WTC11 (cell line): ENCODE measurements around the gene GAL. TPM values are rescaled to one million over a fixed set of nuclear protein-coding genes. Genes with fewer than 3 reads are reported as not detected.

Source experiments
- ATAC-seq: fragments of 200-7000 bp; cut with Tn5 transposase; 2 replicates; pipeline ENCODE4 v1.10.0; 2021; ENCODE audit warnings: mild to moderate bottlenecking, moderate library complexity
- CTCF ChIA-PET: fragments of 300-600 bp; sonication (Branson Sonifier 250); formaldehyde crosslinking; loops from one replicate; lab custom pipeline; 2021; ENCODE audit warnings: antibody characterized with exemption; lab: Charles Lee
- POLR2A ChIA-PET: fragments of 350-600 bp; sonication (Branson Sonifier 250); formaldehyde crosslinking; loops from one replicate; lab custom pipeline; 2021; ENCODE audit warnings: antibody characterized with exemption; lab: Charles Lee
- DNase-seq: peaks from one replicate; pipeline ENCODE4 v3.0.0; 2021; ENCODE audit warnings: low spot score
- H3K27ac Mint-ChIP-seq: 2 replicates; pipeline ENCODE4 v1.8.0; 2021; ENCODE audit warnings: mixed read lengths
- H3K27me3 Mint-ChIP-seq: 2 replicates; pipeline ENCODE4 v1.8.0; 2021; ENCODE audit warnings: low read depth, mild to moderate bottlenecking, moderate library complexity, mixed read lengths
- H3K36me3 Mint-ChIP-seq: 2 replicates; pipeline ENCODE4 v1.8.0; 2021; ENCODE audit warnings: mixed read lengths
- H3K4me1 Mint-ChIP-seq: 2 replicates; pipeline ENCODE4 v1.8.0; 2022; ENCODE audit warnings: mixed read lengths
- H3K4me3 Mint-ChIP-seq: 2 replicates; pipeline ENCODE4 v1.8.0; 2021; ENCODE audit warnings: mild to moderate bottlenecking, moderate library complexity, mixed read lengths
- H3K9me3 Mint-ChIP-seq: 2 replicates; pipeline ENCODE4 v1.8.0; 2021; ENCODE audit warnings: mixed read lengths
- ETV6 ChIP-seq: sonication (generic); formaldehyde crosslinking; IDR thresholded peaks from 2 replicates; pipeline ENCODE4 v1.8.1; 2022; ENCODE audit warnings: mild to moderate bottlenecking, missing genetic modification reagents
- FOXK1 ChIP-seq: sonication (generic); formaldehyde crosslinking; IDR thresholded peaks from 2 replicates; pipeline ENCODE4 v1.8.0; 2022; ENCODE audit warnings: mild to moderate bottlenecking, moderate library complexity, missing genetic modification reagents
- HMGA2 ChIP-seq: fragments of 250-450 bp; sonication (Bioruptor Pico); IDR thresholded peaks from 2 replicates; pipeline ENCODE4 v1.4.0; 2021; ENCODE audit warnings: mild to moderate bottlenecking, moderate library complexity
- KAT7 ChIP-seq: sonication (generic); formaldehyde crosslinking; IDR thresholded peaks from 2 replicates; pipeline ENCODE4 v1.8.1; 2023; ENCODE audit warnings: missing genetic modification reagents, mild to moderate bottlenecking, borderline replicate concordance
- NR2C2 ChIP-seq: sonication (generic); formaldehyde crosslinking; IDR thresholded peaks from 2 replicates; pipeline ENCODE4 v1.8.0; 2022; ENCODE audit warnings: mild to moderate bottlenecking, missing genetic modification reagents
- RORB ChIP-seq: fragments of 250-450 bp; sonication (Bioruptor Pico); IDR thresholded peaks from 2 replicates; pipeline ENCODE4 v1.9.0; 2021; ENCODE audit warnings: mild to moderate bottlenecking
- SP1 ChIP-seq: sonication (generic); formaldehyde crosslinking; conservative IDR thresholded peaks from 2 replicates; pipeline ENCODE4 v1.8.1; 2022; ENCODE audit warnings: missing genetic modification reagents
- TCF7 ChIP-seq: sonication (generic); formaldehyde crosslinking; IDR thresholded peaks from 2 replicates; pipeline ENCODE4 v1.8.0; 2022; ENCODE audit warnings: mild to moderate bottlenecking, low read depth, missing genetic modification reagents, moderate library complexity
- TEAD1 ChIP-seq: sonication (generic); formaldehyde crosslinking; IDR thresholded peaks from 2 replicates; pipeline ENCODE4 v1.8.0; 2022; ENCODE audit warnings: mild to moderate bottlenecking, missing genetic modification reagents
- ZNF263 ChIP-seq: sonication (generic); formaldehyde crosslinking; IDR thresholded peaks from 2 replicates; pipeline ENCODE4 v1.8.1; 2022; ENCODE audit warnings: low read depth, mild to moderate bottlenecking, moderate library complexity, missing genetic modification reagents
- ZNF423 ChIP-seq: fragments of 250-450 bp; sonication (Bioruptor Pico); IDR thresholded peaks from 2 replicates; pipeline ENCODE4 v2.1.2; 2022; ENCODE audit warnings: mild to moderate bottlenecking, moderate library complexity
- total RNA-seq: library from RNA; stranded (reverse); gene quantifications from 3 replicates; pipeline ENCODE4 v1.2.3, GENCODE V29; 2021
- TF ChIP-seq, protein P1 (sequence below): fragments of 250-450 bp; sonication (Bioruptor Pico); IDR thresholded peaks from 2 replicates; pipeline ENCODE4 v1.9.0; 2021; ENCODE audit warnings: moderate library complexity, mild to moderate bottlenecking, inconsistent platforms, borderline replicate concordance
- TF ChIP-seq, protein P2 (sequence below): sonication (generic); formaldehyde crosslinking; IDR thresholded peaks from 2 replicates; pipeline ENCODE4 v1.8.0; 2022; ENCODE audit warnings: mild to moderate bottlenecking, missing genetic modification reagents
- TF ChIP-seq, protein P3 (sequence below): sonication (generic); formaldehyde crosslinking; IDR thresholded peaks from 2 replicates; pipeline ENCODE4 v1.8.1; 2023; ENCODE audit warnings: mild to moderate bottlenecking, moderate library complexity, missing genetic modification reagents
- TF ChIP-seq, protein P4 (sequence below): fragments of 250-450 bp; sonication (Bioruptor Pico); IDR thresholded peaks from 2 replicates; pipeline ENCODE4 v1.9.0; 2021; ENCODE audit warnings: mild to moderate bottlenecking, borderline replicate concordance
- TF ChIP-seq, protein P5 (sequence below): sonication (generic); formaldehyde crosslinking; IDR thresholded peaks from 2 replicates; pipeline ENCODE4 v1.8.0; 2023; ENCODE audit warnings: missing genetic modification reagents, mild to moderate bottlenecking, borderline replicate concordance

GAL gene
- total RNA-seq, 1 experiment from 2014 or later = 102 TPM

DNA sequence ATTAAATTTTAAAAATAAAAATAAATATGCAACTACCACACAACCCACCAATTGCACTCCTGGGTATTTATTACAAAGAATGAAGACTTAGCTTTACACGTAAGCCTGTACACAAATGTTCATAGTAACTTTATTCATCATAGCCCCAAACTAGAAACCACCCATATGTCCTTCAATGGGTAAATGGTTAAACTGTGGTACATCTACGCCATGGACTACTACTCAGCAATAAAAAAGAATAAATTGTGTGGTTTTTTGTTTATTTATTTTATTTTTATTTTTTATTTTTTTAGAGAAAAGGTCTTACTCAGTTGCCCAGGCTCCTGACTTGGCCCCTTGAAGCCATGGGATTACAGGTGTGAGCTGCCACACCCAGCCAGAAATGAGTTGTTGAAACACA is 14.6 kb downstream of the GAL start:
- no peak for DNase-seq
- ATAC-seq = no peak
- ChIA-PET POLR2A (no interaction called here), CTCF (no interaction called here)
- peaks cover 17% of the 10 kb centered on the region for H3K36me3 Mint-ChIP-seq
- no peak overlapping the region for H3K27ac Mint-ChIP-seq
- peaks cover 20% of the 10 kb centered on the region for H3K4me1 Mint-ChIP-seq
- H3K27me3 Mint-ChIP-seq = peaks cover 3% of the 10 kb centered on the region; the same call in 1 of the 2 replicates
- H3K4me3 Mint-ChIP-seq = no peak overlapping the region
- TF ChIP-seq, protein P1, sequence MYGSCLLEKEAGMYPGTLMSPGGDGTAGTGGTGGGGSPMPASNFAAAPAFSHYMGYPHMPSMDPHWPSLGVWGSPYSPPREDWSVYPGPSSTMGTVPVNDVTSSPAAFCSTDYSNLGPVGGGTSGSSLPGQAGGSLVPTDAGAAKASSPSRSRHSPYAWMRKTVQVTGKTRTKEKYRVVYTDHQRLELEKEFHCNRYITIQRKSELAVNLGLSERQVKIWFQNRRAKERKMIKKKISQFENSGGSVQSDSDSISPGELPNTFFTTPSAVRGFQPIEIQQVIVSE (CRISPR knock-in tag) = no peak
- TF ChIP-seq HMGA2 (CRISPR knock-in tag) = peak; percentile 31; the same call in 1 of the 2 replicates
- H3K9me3 Mint-ChIP-seq = peaks cover 45% of the 10 kb centered on the region

DNA sequence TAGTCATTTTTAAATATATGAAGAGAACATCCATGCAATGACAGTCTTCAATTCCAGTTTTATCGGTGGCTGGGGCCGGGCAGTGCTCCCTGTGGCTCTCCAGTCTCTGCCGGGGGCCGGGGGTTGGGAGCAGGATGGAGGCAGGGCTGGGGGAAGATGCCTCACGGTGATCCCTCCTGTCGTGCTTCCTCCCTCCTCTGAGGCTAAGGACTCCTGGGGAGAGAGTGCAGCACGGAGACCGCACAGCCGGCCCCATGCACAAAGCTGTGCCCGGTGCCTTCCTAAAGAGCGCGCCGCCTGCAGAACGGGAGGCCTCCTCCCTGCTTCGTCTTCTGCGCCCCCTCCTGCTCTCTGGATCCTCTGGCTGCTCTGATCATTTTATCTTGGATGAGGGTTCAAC is 20.5 kb downstream of the GAL start:
- ATAC-seq (peak; percentile 76), DNase-seq (peak; percentile 46)
- H3K9me3 Mint-ChIP-seq = peaks cover 9% of the 10 kb centered on the region
- CTCF ChIA-PET = interaction anchor here (1.1 to 1.7 kb wide), 2 partner anchors 21 to 93 kb away, joined by 4 to 9 read pairs; no protein-coding TSS in a partner anchor
- H3K4me1 Mint-ChIP-seq = peaks cover 42% of the 10 kb centered on the region
- peaks cover 2% of the 10 kb centered on the region for H3K36me3 Mint-ChIP-seq
- no peaks in the 10 kb centered on the region for H3K27me3 Mint-ChIP-seq
- TF ChIP-seq, protein P2, sequence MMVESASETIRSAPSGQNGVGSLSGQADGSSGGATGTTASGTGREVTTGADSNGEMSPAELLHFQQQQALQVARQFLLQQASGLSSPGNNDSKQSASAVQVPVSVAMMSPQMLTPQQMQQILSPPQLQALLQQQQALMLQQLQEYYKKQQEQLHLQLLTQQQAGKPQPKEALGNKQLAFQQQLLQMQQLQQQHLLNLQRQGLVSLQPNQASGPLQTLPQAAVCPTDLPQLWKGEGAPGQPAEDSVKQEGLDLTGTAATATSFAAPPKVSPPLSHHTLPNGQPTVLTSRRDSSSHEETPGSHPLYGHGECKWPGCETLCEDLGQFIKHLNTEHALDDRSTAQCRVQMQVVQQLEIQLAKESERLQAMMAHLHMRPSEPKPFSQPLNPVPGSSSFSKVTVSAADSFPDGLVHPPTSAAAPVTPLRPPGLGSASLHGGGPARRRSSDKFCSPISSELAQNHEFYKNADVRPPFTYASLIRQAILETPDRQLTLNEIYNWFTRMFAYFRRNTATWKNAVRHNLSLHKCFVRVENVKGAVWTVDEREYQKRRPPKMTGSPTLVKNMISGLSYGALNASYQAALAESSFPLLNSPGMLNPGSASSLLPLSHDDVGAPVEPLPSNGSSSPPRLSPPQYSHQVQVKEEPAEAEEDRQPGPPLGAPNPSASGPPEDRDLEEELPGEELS (CRISPR knock-in tag) = 0 out of 2 replicates have a peak, but pooled peaks have one; percentile 45
- 0 out of 2 replicates have a peak, but pooled peaks have one; percentile 20 for TF ChIP-seq ETV6
- TF ChIP-seq ZNF263 = peak; percentile 42; the same call in 1 of the 2 replicates
- TF ChIP-seq, protein P3, sequence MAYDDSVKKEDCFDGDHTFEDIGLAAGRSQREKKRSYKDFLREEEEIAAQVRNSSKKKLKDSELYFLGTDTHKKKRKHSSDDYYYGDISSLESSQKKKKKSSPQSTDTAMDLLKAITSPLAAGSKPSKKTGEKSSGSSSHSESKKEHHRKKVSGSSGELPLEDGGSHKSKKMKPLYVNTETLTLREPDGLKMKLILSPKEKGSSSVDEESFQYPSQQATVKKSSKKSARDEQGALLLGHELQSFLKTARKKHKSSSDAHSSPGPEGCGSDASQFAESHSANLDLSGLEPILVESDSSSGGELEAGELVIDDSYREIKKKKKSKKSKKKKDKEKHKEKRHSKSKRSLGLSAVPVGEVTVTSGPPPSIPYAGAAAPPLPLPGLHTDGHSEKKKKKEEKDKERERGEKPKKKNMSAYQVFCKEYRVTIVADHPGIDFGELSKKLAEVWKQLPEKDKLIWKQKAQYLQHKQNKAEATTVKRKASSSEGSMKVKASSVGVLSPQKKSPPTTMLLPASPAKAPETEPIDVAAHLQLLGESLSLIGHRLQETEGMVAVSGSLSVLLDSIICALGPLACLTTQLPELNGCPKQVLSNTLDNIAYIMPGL (CRISPR knock-in tag) = no peak
- peak; percentile 26; the same call in 1 of the 2 replicates for TF ChIP-seq FOXK1 (CRISPR knock-in tag)
- peak; percentile 87 for TF ChIP-seq ZNF423 (CRISPR knock-in tag)
- TF ChIP-seq SP1 (CRISPR knock-in tag) = peak; percentile 37; the same call in 1 of the 2 replicates
- TF ChIP-seq TCF7 = no peak
- TF ChIP-seq TEAD1 (CRISPR knock-in tag) = 0 out of 2 replicates have a peak, but pooled peaks have one; percentile 31
- TF ChIP-seq, all 79 proteins: peak for 7
- Mint-ChIP-seq H3K4me3 (peak overlapping the region; percentile 8; the same call in 1 of the 2 replicates), H3K27ac (no peak overlapping the region)
- POLR2A ChIA-PET = no interaction called here

DNA sequence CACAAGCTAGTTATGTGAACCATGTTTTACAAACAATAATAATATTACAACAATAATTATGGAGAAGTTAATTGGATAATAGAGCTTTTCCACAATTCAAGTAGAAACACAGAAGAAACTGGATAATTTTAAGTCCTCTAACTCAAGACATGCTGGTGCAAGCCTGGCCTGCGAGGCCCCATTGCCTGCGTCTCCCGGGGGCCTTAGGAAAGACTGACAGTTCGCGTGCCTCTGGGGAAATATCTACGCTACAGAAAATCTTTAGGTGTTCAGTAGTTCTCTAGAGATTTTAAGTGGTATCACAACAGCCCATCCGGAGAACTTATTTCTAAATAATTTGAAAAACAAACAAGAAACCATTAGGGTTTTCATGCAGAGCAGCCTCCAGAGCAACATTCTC is 23.2 kb downstream of the GAL start:
- Mint-ChIP-seq H3K27ac (peak overlapping the region; percentile 90; the same call in 1 of the 2 replicates), H3K4me3 (no peak overlapping the region), H3K4me1 (peaks cover 41% of the 10 kb centered on the region), H3K9me3 (no peaks in the 10 kb centered on the region), H3K36me3 (no peaks in the 10 kb centered on the region; the same call in 1 of the 2 replicates), H3K27me3 (no peaks in the 10 kb centered on the region)
- CTCF ChIA-PET = interaction anchor here (0.9 to 1.2 kb wide), 2 partner anchors 42 to 75 kb away, joined by 3 read pairs; no protein-coding TSS in a partner anchor
- POLR2A ChIA-PET = no interaction called here
- DNase-seq (no peak), ATAC-seq (no peak)
- TF ChIP-seq HMGA2 (CRISPR knock-in tag) (no peak), ZNF423 (CRISPR knock-in tag) (no peak), RORB (CRISPR knock-in tag) (no peak), KAT7 (CRISPR knock-in tag) (no peak), NR2C2 (CRISPR knock-in tag) (no peak)
- TF ChIP-seq, protein P4, sequence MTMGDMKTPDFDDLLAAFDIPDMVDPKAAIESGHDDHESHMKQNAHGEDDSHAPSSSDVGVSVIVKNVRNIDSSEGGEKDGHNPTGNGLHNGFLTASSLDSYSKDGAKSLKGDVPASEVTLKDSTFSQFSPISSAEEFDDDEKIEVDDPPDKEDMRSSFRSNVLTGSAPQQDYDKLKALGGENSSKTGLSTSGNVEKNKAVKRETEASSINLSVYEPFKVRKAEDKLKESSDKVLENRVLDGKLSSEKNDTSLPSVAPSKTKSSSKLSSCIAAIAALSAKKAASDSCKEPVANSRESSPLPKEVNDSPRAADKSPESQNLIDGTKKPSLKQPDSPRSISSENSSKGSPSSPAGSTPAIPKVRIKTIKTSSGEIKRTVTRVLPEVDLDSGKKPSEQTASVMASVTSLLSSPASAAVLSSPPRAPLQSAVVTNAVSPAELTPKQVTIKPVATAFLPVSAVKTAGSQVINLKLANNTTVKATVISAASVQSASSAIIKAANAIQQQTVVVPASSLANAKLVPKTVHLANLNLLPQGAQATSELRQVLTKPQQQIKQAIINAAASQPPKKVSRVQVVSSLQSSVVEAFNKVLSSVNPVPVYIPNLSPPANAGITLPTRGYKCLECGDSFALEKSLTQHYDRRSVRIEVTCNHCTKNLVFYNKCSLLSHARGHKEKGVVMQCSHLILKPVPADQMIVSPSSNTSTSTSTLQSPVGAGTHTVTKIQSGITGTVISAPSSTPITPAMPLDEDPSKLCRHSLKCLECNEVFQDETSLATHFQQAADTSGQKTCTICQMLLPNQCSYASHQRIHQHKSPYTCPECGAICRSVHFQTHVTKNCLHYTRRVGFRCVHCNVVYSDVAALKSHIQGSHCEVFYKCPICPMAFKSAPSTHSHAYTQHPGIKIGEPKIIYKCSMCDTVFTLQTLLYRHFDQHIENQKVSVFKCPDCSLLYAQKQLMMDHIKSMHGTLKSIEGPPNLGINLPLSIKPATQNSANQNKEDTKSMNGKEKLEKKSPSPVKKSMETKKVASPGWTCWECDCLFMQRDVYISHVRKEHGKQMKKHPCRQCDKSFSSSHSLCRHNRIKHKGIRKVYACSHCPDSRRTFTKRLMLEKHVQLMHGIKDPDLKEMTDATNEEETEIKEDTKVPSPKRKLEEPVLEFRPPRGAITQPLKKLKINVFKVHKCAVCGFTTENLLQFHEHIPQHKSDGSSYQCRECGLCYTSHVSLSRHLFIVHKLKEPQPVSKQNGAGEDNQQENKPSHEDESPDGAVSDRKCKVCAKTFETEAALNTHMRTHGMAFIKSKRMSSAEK (CRISPR knock-in tag) = no peak
- TF ChIP-seq, protein P5, sequence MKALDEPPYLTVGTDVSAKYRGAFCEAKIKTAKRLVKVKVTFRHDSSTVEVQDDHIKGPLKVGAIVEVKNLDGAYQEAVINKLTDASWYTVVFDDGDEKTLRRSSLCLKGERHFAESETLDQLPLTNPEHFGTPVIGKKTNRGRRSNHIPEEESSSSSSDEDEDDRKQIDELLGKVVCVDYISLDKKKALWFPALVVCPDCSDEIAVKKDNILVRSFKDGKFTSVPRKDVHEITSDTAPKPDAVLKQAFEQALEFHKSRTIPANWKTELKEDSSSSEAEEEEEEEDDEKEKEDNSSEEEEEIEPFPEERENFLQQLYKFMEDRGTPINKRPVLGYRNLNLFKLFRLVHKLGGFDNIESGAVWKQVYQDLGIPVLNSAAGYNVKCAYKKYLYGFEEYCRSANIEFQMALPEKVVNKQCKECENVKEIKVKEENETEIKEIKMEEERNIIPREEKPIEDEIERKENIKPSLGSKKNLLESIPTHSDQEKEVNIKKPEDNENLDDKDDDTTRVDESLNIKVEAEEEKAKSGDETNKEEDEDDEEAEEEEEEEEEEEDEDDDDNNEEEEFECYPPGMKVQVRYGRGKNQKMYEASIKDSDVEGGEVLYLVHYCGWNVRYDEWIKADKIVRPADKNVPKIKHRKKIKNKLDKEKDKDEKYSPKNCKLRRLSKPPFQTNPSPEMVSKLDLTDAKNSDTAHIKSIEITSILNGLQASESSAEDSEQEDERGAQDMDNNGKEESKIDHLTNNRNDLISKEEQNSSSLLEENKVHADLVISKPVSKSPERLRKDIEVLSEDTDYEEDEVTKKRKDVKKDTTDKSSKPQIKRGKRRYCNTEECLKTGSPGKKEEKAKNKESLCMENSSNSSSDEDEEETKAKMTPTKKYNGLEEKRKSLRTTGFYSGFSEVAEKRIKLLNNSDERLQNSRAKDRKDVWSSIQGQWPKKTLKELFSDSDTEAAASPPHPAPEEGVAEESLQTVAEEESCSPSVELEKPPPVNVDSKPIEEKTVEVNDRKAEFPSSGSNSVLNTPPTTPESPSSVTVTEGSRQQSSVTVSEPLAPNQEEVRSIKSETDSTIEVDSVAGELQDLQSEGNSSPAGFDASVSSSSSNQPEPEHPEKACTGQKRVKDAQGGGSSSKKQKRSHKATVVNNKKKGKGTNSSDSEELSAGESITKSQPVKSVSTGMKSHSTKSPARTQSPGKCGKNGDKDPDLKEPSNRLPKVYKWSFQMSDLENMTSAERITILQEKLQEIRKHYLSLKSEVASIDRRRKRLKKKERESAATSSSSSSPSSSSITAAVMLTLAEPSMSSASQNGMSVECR (CRISPR knock-in tag) = no peak
